Coronary artery (tissue), 2 donors: ENCODE results near the gene FAM193A.

Source experiments
- DNase-seq: peaks from one replicate; pipeline ENCODE4 v3.0.0-alpha.2; 2017; ENCODE audit warnings: low spot score
- H3K27ac ChIP-seq, 2 donors: fragments of 200-600 bp; sonication (generic); one replicate each; pipeline ENCODE4 v1.5.1; 2016 to 2019
- H3K4me3 ChIP-seq: fragments of 200-600 bp; sonication (generic); 2 replicates; pipeline ENCODE4 v1.5.1; 2016; ENCODE audit warnings: mild to moderate bottlenecking, moderate library complexity
- CTCF ChIP-seq: fragments of 200-600 bp; sonication (generic); IDR thresholded peaks from one replicate; pipeline ENCODE4 v1.5.1; 2019; ENCODE audit warnings: antibody characterized with exemption

FAM193A gene

GRCh38 chr4:2712261-2712842 is 175.9 kb downstream of the FAM193A start:
- no peak for TF ChIP-seq CTCF
- Histone ChIP-seq H3K27ac (no peak overlapping the region), H3K4me3 (no peak overlapping the region)
- no peak for DNase-seq

- H3K4me3 ChIP-seq = no peak overlapping the region
- DNase-seq = no peak
- no peak for TF ChIP-seq CTCF
- peak overlapping the region in 1 of 2 donors; percentile 1 for H3K27ac ChIP-seq
Measured at GRCh38 chr4:2713337-2713736, 176.9 kb downstream of the FAM193A start.

GRCh38 chr4:2714061-2714770 is 177.8 kb downstream of the FAM193A start:
- Histone ChIP-seq H3K27ac (peak overlapping the region; percentile 3 to 67), H3K4me3 (no peak overlapping the region)
- TF ChIP-seq CTCF = no peak
- no peak for DNase-seq

- Histone ChIP-seq H3K27ac (peak overlapping the region in 1 of 2 donors; percentile 67), H3K4me3 (no peak overlapping the region)
- no peak for TF ChIP-seq CTCF
- DNase-seq = no peak
Measured at GRCh38 chr4:2714918-2715317, 178.5 kb downstream of the FAM193A start.

- no peak for TF ChIP-seq CTCF
- no peak overlapping the region for H3K27ac ChIP-seq
- H3K4me3 ChIP-seq = no peak overlapping the region
- DNase-seq = no peak
Measured at GRCh38 chr4:2715426-2715825, 179.0 kb downstream of the FAM193A start.

- DNase-seq = no peak
Measured at GRCh38 chr4:2716236-2716635, 179.8 kb downstream of the FAM193A start.

More at GRCh38 chr4:2716236-2716635, 179.8 kb downstream of the FAM193A start:
- Histone ChIP-seq H3K4me3 (no peak overlapping the region), H3K27ac (no peak overlapping the region)
- no peak for TF ChIP-seq CTCF
